Prostate gland (tissue), 2 donors: Measurements from ENCODE around the gene PLCH2. TPM values are rescaled to one million over a fixed set of nuclear protein-coding genes. Genes with fewer than 3 reads are reported as not detected.

Experiments
- DNase-seq: peaks from one replicate; pipeline ENCODE4 v3.0.0-alpha.2; 2019; ENCODE audit warnings: low spot score
- H3K27ac ChIP-seq, 2 donors: fragments of 200-600 bp; sonication (generic); 2 replicates each; pipeline ENCODE4 v1.5.1; 2017 to 2019
- H3K27me3 ChIP-seq: fragments of 200-600 bp; sonication (generic); replicated peaks from 2 replicates; pipeline ENCODE4 v1.5.1; 2019; ENCODE audit not compliant: insufficient read depth
- H3K36me3 ChIP-seq, 2 donors: fragments of 200-600 bp; sonication (generic); 1 replicate in 1 of 2; 2 replicates in 1 of 2; pipeline versions ENCODE4 v1.5.1 to v1.8.1; 2017 to 2019
- H3K4me1 ChIP-seq: fragments of 200-600 bp; sonication (generic); replicated peaks from 2 replicates; pipeline ENCODE4 v1.5.1; 2019
- H3K4me3 ChIP-seq, 2 donors: fragments of 200-600 bp; sonication (generic); 2 replicates each; pipeline ENCODE4 v1.5.1; 2017 to 2019
- H3K9me3 ChIP-seq: fragments of 200-600 bp; sonication (generic); 2 replicates; pipeline ENCODE4 v1.5.1; 2017
- POLR2A ChIP-seq: fragments of 450-650 bp; IDR thresholded peaks from one replicate; pipeline ENCODE4 v1.6.1; 2016; ENCODE audit warnings: antibody characterized with exemption, mild to moderate bottlenecking
- POLR2AphosphoS5 ChIP-seq: sonication (generic); formaldehyde crosslinking; IDR thresholded peaks from one replicate; pipeline ENCODE4 v1.6.1; 2017; ENCODE audit warnings: antibody characterized with exemption
- WGBS: methylation state at CpG from one replicate; pipeline ENCODE4 v1.1.5; 2018; 5-methylcytosine and 5-hydroxymethylcytosine counted together
- intact Hi-C: fragments of 100-400 bp; cut with DNase I; formaldehyde crosslinking; loops from one replicate; pipeline ENCODE4 v1.14.2; 2022
- total RNA-seq, 2 donors: library from RNA; depleted of rRNA; stranded (reverse); fragments of >200 nt; gene quantifications; one replicate each; pipeline ENCODE4 v1.1.0, GENCODE V29; 2016
- TF ChIP-seq, protein P1 (sequence below), 4 experiments: fragments of 200-600 bp in 2 of 4; fragments of 450-650 bp in 2 of 4; sonication (generic) in 2 of 4; IDR thresholded peaks; 1 replicate in 3 of 4; 2 replicates in 1 of 4; pipeline ENCODE4 v1.5.1; 2016 to 2019; ENCODE audit warnings: antibody characterized with exemption in 4 of 4, mild to moderate bottlenecking in 2 of 4, moderate library complexity in 2 of 4

Gene PLCH2
- total RNA-seq, 2 donors from 2014 or later = 29.8 to 41.0 TPM

DNA sequence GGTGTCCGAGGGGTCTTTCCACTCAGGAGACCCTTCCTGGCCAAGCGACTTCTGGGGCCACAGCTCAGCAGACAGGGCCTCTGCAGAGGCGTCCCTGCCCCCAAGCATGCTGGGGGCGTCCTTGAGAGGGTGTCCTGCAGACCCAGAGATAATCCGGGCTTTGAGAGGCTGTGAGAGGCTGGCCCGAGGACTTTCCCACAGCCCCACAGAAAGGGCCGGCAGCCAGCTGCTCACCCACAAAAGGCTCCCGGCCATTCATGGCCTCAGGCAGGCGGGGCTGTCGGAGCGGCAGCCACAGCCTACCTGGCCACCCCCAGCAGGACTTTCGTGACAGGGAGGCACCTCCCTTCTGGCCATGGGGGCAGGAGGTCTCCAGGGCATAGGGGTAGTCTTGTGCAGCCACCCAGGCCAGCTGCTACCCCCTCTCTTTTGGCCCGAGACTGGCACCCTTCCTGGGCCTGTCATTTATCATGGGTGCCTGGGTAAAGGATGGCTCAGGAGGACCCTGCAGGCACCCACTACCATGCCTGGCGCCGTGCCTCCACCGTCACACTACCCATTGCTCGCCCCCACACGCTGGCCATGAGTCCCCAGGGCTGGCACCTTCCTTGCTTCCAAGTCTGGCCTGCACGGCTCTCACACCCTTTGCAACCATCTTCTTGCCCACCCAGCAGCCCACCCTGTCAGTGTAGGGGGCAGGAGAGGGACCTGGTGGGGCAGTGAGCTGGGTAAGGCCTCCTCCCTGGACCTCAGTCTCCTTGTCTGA, 69.0 kb downstream of the PLCH2 start:
- intact Hi-C loops = loop anchor here (5.0 kb wide), 1 partner anchor 348 kb away; no protein-coding TSS in a partner anchor
- 68% methylated on average over 19 of the region's 19 CpGs for WGBS
- H3K27me3 ChIP-seq = no peaks in the 10 kb centered on the region

DNA sequence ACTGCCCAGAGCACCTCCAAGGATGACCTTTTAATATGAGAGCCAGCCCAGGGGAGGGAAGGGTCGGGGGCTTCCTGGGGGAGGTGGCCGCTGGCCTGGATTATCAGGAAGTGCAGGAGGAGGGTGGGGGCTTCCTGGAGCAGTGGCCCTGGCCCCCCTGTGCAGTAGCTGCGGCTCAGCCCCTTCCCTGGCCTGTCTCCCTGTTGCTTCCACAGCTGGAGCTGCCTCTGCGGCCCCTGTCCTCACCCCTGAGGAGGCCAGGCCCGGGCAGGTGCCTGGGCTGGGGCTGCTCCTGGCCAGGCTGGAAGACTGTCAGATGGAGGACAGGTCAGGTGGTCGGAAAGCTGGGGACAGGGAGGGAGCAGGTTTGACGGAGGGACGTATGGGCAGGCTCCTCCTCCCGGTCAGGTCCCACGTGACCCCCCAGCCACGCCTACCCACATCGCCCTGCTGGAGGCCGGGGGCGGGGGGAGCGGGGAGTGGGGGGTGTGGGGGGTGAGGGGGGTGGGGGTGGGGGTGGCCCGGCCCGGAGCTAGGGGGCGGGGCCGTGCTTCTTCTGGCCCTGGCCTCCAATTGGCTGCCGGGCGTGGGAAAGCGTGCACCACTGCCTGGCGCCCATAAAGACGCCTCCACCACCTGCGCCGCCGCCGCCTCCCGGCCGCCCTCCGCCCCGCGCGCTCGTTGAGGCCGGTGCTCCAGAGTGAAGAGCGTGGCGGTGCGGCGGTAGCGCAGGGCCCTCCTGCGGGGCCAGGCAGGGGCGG, 69.8 kb downstream of the PLCH2 start:
- H3K27ac ChIP-seq = peak overlapping the region; percentile 98 to 99
- H3K4me3 ChIP-seq = peak overlapping the region; percentile 17 to 38
- 7% methylated on average over 34 of the region's 43 CpGs for WGBS
- intact Hi-C loops = loop anchor here (5.0 kb wide), 1 partner anchor 349 kb away; no protein-coding TSS in a partner anchor
- no peaks in the 10 kb centered on the region for H3K36me3 ChIP-seq
- DNase-seq = peak; percentile 89
- TF ChIP-seq, protein P1, sequence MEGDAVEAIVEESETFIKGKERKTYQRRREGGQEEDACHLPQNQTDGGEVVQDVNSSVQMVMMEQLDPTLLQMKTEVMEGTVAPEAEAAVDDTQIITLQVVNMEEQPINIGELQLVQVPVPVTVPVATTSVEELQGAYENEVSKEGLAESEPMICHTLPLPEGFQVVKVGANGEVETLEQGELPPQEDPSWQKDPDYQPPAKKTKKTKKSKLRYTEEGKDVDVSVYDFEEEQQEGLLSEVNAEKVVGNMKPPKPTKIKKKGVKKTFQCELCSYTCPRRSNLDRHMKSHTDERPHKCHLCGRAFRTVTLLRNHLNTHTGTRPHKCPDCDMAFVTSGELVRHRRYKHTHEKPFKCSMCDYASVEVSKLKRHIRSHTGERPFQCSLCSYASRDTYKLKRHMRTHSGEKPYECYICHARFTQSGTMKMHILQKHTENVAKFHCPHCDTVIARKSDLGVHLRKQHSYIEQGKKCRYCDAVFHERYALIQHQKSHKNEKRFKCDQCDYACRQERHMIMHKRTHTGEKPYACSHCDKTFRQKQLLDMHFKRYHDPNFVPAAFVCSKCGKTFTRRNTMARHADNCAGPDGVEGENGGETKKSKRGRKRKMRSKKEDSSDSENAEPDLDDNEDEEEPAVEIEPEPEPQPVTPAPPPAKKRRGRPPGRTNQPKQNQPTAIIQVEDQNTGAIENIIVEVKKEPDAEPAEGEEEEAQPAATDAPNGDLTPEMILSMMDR (IDR thresholded peaks at IDR 0.05) = no peak
- TF ChIP-seq POLR2A (peak; percentile 35), POLR2AphosphoS5 (peak; percentile 63)
- no peaks in the 10 kb centered on the region for H3K9me3 ChIP-seq
- H3K4me1 ChIP-seq = peaks cover 23% of the 10 kb centered on the region
- no peaks in the 10 kb centered on the region for H3K27me3 ChIP-seq

More for the DNA sequence above, 69.0 kb downstream of the PLCH2 start:
- DNase-seq = no peak
- peaks cover 26% of the 10 kb centered on the region for H3K4me1 ChIP-seq
- H3K36me3 ChIP-seq = no peaks in the 10 kb centered on the region
- peak overlapping the region; percentile 62 to 99 for H3K27ac ChIP-seq
- no peaks in the 10 kb centered on the region for H3K9me3 ChIP-seq
- H3K4me3 ChIP-seq = no peak overlapping the region
- TF ChIP-seq POLR2A (no peak), POLR2AphosphoS5 (no peak)
- TF ChIP-seq, protein P1 (IDR thresholded peaks at IDR 0.05) = no peak

DNA sequence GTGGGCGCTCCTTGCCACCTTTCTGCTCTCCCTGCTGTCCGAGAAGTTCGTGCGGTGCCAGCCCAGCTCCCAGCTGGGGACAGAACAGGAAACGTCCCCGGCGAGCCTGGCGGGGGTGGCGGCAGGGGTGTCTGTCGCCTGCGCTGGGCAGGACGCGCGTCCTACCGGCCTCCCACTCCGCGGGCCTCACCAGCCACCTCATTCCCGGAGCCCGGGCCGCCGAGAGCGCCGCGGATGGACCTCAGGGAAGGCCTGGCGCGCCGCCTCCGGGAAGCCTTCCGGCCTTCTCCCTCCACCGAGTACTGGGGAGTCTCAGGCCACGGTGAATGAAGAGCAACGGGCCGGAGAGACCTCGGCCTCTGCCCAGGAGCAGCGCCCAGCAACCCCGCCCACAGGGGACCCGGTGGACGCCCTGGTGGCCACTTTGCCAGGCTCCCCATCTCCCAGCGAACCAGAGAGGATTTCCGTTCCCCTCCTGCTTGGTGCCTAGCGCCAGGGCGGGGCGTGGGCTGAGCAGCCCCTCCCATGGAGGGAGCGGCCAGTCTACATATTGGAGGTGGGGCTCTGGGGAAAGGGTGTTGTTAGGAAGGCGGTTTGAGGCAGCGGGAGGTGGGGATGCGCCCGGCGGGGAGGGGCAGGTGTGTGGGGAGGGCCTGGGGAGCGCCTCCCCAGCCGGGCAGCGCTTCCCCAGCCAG, 70.6 kb downstream of the PLCH2 start:
- peaks cover 23% of the 10 kb centered on the region for H3K4me1 ChIP-seq
- peak; percentile 88 for DNase-seq
- TF ChIP-seq, protein P1 (IDR thresholded peaks at IDR 0.05) = peak in 2 of 4 experiments; percentile 43 to 48
- peak; percentile 89 for TF ChIP-seq POLR2AphosphoS5
- TF ChIP-seq POLR2A = peak; percentile 73
- peak overlapping the region; percentile 98 to 99 for H3K27ac ChIP-seq
- H3K4me3 ChIP-seq = peak overlapping the region; percentile 17 to 38
- 2% methylated on average over 52 of the region's 52 CpGs for WGBS
- H3K27me3 ChIP-seq = no peaks in the 10 kb centered on the region
- H3K36me3 ChIP-seq = no peaks in the 10 kb centered on the region
- intact Hi-C loops = loop anchor here (1.0 to 5.0 kb wide), 2 partner anchors 134 to 349 kb away; partner anchors contain the start of gene PEX10
- no peaks in the 10 kb centered on the region for H3K9me3 ChIP-seq

DNA sequence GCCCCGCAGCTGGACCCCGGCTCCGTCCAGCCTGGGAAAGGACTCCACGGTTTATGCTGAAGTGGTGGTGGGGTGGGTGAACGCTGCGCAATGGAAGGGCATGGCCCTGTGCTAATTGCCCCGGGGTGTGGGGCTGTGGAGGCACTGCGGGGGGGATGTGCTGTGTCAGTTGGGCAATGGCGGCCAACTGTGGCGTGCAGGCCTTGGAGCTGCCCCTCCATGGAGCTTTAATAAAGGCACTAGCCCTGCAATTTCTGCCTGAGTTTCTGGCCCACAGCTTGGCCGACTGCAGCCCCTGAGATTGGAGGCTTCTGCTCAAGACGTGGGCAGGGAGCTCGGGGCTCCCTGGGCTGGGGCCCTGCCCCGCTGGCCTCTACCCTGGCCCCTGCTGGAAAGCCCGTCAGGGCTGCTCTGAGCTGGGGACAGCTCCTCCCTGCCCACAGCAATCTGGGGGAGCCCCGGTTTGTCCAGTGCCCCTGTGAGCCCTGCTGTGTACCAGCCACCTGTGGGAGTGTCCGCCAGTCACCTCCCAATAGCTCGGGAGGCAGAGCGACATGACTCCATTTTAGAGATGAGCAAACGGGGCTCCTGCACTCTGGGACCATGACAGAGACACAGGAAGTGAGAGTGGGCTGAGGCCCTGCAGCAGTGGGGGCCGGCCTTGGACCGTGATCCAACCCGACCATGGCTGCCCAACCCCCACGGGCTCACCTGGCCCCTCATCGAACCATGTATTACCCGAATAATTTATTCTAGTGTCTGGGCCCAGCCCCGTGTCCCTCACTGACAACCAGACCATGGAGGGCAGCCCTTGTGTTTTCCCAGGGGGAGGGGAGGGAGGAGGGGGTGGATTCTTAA, 71.3 kb downstream of the PLCH2 start:
- no peak for DNase-seq
- Histone ChIP-seq H3K27me3 (no peaks in the 10 kb centered on the region), H3K4me1 (peaks cover 23% of the 10 kb centered on the region), H3K27ac (peak overlapping the region; percentile 98 to 99), H3K36me3 (no peaks in the 10 kb centered on the region), H3K4me3 (peak overlapping the region; percentile 17 to 38), H3K9me3 (no peaks in the 10 kb centered on the region)
- intact Hi-C loops = loop anchor here (1.0 to 5.0 kb wide), 2 partner anchors 135 to 350 kb away; partner anchors contain the start of gene PEX10
- TF ChIP-seq, protein P1 (IDR thresholded peaks at IDR 0.05) = no peak
- TF ChIP-seq POLR2AphosphoS5 (no peak), POLR2A (peak; percentile 35)
- 25% methylated on average over 27 of the region's 27 CpGs for WGBS
